ENCODE data around the gene SCARB2.
"Not testable (repeated sequence)": the region's sequence is repeated elsewhere in the genome, so short reads cannot be mapped to it uniquely, and the experiment has no call there.

Gene SCARB2, protein sequence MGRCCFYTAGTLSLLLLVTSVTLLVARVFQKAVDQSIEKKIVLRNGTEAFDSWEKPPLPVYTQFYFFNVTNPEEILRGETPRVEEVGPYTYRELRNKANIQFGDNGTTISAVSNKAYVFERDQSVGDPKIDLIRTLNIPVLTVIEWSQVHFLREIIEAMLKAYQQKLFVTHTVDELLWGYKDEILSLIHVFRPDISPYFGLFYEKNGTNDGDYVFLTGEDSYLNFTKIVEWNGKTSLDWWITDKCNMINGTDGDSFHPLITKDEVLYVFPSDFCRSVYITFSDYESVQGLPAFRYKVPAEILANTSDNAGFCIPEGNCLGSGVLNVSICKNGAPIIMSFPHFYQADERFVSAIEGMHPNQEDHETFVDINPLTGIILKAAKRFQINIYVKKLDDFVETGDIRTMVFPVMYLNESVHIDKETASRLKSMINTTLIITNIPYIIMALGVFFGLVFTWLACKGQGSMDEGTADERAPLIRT

DNA sequence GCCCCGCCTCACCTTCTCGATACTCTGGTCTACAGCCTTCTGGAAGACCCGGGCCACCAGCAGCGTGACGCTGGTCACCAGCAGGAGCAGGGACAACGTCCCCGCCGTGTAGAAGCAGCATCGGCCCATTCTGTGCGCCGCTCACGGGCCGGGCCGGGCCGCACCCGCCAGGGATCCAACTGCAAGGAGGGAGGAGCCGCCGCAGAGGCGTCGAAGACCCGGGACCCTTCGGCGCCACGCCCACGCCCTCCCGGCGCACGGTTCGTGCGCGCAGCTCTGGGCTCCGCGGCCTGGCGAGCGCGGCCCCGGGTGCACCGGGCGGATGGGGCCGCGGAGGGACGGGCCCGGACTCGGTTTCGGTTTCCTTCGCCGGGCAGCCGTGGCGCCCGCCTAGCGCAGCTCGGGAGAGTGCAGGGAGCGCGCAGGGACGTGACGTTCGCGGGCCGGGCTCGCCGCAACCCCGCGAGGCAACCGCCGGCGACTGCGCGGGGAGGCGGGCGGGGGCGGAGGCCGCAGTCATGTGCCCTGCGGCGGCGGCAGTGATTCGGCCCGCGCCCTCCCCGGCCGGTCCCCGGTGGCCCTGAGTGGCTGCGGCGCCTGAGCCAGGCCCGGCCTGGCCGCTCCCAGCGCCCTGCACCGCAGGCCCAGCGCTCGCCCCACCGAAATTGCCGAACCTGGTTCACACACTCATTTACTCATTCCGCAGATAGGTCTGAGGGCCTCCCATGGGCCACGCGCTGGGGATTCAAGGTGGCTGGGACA, at the start of gene SCARB2:
Gene SCARB2, minus strand, starts transcription at position 410 of the 762 bp plus-strand sequence. Its CDS starts 281 bp downstream, at position 129.
- DNase-seq, result peak; percentile 25 to 73 (median 48)

- DNase-seq, result no peak
Observed at GRCh38 chr4:76260571-76260970, 46.9 kb upstream of the SCARB2 start.

- DNase-seq, result no peak
Observed at GRCh38 chr4:76257824-76258223, 44.2 kb upstream of the SCARB2 start.

- DNase-seq, result no peak
Observed at GRCh38 chr4:76256968-76257367, 43.3 kb upstream of the SCARB2 start.

GRCh38 chr4:76256032-76256431, 42.4 kb upstream of the SCARB2 start:
- no peak for DNase-seq

- DNase-seq, result no peak
Observed at GRCh38 chr4:76253511-76253910, 39.9 kb upstream of the SCARB2 start.

- DNase-seq, result no peak
Observed at GRCh38 chr4:76252271-76252653, 38.6 kb upstream of the SCARB2 start.

GRCh38 chr4:76251441-76252270, 38.0 kb upstream of the SCARB2 start, which contains the start of gene FAM47E:
FAM47E (plus strand) TSS chr4:76251721; CDS start chr4:76251747, 26 bp downstream.
- peak in 2 of 4 experiments; percentile 1 to 8 for DNase-seq

GRCh38 chr4:76250962-76251361, 37.3 kb upstream of the SCARB2 start:
- DNase-seq, result no peak

DNA sequence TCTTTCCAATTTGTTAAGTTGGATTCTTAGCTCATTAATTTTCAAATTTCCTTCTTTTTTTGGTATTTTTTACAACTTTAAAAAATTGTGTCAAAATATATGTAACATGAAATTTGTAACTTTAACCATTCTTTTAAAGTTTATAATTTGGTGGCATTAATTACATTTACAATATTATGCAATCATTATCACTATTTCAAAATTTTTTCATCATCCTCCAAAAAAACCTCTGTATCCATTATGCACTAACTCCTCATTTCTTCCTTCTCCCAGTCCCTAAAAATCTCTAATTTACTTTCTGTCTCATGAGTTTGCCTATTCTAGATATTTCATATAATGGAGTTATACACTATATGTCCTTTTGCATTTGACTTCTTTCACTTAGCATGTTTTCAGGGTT, 33.2 kb upstream of the SCARB2 start:
- DNase-seq, result no peak

- DNase-seq, result no peak
Observed at GRCh38 chr4:76246025-76246424, 32.4 kb upstream of the SCARB2 start.

- not testable (repeated sequence) for DNase-seq
Observed at GRCh38 chr4:76243877-76244276, 30.3 kb upstream of the SCARB2 start.

GRCh38 chr4:76240236-76240635, 26.6 kb upstream of the SCARB2 start:
- no peak for DNase-seq

DNA sequence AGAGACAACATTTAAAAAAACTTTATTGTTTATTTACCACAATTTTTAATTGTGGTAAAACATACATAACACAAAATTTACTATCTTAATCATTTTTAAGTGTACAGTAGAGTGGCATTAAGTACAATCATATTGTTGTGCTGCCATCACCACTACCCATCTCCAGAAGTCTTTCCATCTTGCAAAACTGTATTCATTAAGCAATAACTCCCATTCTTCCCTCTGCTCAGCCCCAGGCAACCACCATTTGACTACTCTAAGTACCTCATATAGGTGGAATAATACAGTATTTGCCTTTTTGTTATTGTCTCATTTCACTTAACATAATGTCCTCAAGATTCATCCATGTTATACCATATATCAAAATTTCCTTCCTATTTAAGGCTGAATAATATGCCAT, 25.1 kb upstream of the SCARB2 start:
- no peak for DNase-seq

DNA sequence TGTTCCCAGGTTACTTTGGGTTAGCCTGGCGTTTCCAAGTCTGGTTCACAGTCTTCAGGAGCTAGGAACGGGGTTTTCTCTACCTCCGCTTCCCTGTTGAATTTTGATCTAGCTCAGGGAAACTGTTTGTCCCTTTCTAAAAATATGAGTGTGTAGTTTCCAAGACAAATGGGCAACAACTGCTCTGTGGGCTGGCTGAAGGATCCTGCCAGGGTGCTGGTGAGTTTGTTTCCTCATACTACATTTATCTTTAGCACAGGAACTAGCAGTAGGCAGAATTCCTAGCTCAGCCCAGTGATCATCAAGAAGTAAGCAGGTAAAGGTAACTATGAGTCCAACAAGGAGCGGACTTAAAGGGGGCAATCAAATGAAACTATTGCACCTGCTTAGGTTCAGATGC, 24.6 kb upstream of the SCARB2 start:
- DNase-seq, result no peak

- DNase-seq, result no peak
Observed at GRCh38 chr4:76235915-76236314, 22.3 kb upstream of the SCARB2 start.

GRCh38 chr4:76235407-76235806, 21.8 kb upstream of the SCARB2 start:
- DNase-seq, result no peak

DNA sequence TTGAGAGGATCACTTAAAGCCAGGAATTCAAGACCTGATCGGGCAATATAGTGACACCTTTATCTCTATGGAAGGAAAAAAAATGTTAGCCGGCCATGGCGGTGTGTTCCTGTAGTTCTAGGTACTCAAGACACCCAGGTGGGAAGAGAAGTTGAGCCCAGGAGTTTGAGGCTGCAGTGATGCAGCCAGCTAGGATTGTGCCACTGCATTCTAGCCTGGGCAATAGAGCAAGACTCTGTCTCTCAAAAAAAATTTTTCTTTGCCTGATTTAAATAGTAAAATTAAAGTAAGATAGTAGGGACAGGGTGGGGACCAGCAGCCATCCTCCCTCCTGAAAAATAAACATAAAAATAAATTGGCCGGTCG, 21.0 kb upstream of the SCARB2 start:
- no peak for DNase-seq

DNA sequence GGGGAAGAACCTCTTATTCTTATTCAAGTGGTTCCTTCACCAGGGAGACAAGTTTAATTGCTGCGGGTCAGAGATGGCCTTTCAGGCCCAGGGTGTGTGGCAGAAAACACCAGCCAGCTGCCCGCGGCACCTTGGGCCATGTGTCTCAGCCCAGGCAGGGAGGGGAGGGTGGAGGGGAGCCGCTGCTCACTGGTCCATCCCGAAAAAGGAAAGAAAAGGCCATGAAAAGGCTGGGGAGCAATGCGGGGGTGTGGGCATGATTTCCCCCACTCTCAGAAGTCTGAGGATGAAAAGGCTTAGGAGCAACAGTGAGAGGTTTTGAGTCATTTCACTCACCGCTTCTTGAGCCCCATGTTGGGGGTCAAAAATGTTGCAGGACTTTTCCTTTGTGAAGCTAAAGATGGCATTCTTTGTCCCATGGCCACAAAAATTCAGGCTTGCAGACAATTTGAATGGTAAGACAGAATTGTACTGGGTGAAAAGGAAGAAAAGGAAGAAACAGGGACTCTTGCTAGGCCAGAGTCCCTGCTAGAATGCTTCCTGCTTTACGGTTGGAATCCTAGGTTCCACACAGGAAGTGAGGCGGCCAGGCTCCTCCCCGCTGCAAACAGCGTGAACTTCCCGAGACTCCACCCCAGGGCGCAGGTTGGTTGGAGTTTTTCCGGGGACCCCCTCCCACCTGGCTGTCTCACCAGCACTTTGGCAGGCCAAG, 20.5 kb upstream of the SCARB2 start:
- no peak for DNase-seq

GRCh38 chr4:76233529-76233928, 19.9 kb upstream of the SCARB2 start:
- DNase-seq, result no peak

- no peak for DNase-seq
Observed at GRCh38 chr4:76233083-76233482, 19.5 kb upstream of the SCARB2 start.

DNA sequence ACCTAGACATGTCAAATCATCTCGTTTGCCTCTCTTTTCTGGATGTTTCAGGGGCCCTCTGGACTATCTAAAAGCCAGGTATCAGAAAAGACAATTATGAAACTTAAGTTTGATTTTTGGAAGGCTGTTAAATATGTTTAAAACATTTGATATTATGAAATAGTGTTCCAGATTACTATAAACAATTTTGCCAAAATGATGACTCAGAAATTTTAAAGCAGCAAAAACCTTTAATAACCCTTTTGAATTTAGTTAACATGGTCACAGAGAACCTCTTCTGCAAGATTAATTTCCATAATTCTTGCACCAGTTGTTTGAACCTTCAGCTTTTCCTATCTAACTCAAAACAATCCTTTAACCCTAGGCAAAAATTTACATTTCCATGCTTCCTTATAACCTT, 19.1 kb upstream of the SCARB2 start:
- no peak for DNase-seq
